ENCODE data around the gene CD72. TPM values are rescaled to one million over a fixed set of nuclear protein-coding genes. Genes with fewer than 3 reads are reported as not detected.
A peak's percentile ranks its signal among the peaks of the same experiment; 100 is the strongest.

The CD72 gene
- total RNA-seq, 1 donor from 2014 or later: 1.1 TPM

DNA sequence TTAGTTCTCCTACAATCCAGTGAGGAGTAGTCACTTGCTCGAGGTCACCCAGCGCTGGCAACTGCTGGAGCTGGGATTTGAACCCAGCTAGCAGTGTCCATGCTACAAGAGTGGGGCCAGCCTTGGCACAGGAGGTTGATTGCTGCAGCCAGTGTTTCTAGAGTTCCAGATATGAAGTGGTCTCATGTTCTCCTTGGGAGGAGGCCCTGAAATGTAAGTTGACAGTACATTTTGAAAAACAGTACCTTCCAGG is 40.7 kb upstream of the CD72 start:
- H3K9me3 Mint-ChIP-seq (ENCODE audit: low read depth): no peaks in the 10 kb centered on the region
- H3K4me1 Mint-ChIP-seq (ENCODE audit: low read depth): peaks cover 63% of the 10 kb centered on the region
- peak overlapping the region; percentile 90 for H3K27ac Mint-ChIP-seq (ENCODE audit: unreplicated experiment)
- H3K4me3 Mint-ChIP-seq (ENCODE audit: unreplicated experiment): peak overlapping the region; percentile 78
- H3K27me3 Mint-ChIP-seq (ENCODE audit: low read depth): no peaks in the 10 kb centered on the region
- H3K36me3 Mint-ChIP-seq (ENCODE audit: low read depth): peaks cover 10% of the 10 kb centered on the region
- no peak for DNase-seq (ENCODE audit: low spot score)
- TF ChIP-seq, protein P1, sequence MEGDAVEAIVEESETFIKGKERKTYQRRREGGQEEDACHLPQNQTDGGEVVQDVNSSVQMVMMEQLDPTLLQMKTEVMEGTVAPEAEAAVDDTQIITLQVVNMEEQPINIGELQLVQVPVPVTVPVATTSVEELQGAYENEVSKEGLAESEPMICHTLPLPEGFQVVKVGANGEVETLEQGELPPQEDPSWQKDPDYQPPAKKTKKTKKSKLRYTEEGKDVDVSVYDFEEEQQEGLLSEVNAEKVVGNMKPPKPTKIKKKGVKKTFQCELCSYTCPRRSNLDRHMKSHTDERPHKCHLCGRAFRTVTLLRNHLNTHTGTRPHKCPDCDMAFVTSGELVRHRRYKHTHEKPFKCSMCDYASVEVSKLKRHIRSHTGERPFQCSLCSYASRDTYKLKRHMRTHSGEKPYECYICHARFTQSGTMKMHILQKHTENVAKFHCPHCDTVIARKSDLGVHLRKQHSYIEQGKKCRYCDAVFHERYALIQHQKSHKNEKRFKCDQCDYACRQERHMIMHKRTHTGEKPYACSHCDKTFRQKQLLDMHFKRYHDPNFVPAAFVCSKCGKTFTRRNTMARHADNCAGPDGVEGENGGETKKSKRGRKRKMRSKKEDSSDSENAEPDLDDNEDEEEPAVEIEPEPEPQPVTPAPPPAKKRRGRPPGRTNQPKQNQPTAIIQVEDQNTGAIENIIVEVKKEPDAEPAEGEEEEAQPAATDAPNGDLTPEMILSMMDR (IDR thresholded peaks at IDR 0.05): no peak

DNA sequence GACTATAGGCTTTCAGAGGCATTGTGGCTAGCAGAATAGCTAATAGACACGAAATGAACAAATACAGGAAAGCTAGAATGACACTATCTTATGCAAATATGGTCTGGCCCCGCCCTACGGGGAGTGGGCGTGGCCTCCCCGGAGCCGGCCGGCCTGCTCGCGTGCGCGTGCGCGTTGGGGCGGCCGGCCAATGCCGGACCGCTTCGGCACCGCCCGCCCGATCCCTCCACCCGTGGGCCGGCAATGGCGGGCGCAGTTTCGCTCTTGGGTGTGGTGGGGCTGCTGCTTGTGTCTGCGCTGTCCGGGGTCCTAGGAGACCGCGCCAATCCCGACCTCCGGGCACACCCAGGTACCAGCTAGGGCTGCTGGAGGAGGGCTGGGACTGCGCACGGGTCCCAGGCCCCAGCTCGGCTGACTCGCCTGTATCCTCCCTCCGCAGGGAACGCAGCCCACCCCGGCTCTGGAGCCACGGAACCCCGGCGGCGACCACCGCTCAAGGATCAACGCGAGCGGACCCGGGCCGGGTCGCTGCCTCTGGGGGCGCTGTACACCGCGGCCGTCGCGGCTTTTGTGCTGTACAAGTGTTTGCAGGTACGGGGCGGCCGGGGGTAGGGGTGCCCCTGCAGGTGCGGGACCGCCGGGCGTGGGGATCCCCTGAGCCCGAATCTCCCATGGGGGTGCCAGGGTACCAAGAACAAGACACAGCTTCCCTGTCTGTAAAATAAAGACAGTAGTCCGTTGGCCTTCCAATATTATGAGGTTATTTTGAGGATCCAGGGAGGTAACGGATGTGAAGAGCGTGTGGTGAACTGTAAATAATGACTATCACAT is 40.1 kb upstream of the CD72 start, which contains the start of gene CCDC107:
TSS of gene CCDC107 (plus strand) at position 156 of the 831 bp plus-strand sequence. CDS start at position 244, 88 bp downstream.
- no peaks in the 10 kb centered on the region for H3K27me3 Mint-ChIP-seq (ENCODE audit: low read depth)
- peak within 1 kb of the TSS; percentile 78 for H3K4me3 Mint-ChIP-seq (ENCODE audit: unreplicated experiment)
- no peak for DNase-seq (ENCODE audit: low spot score)
- peaks cover 58% of the 10 kb centered on the region for H3K4me1 Mint-ChIP-seq (ENCODE audit: low read depth)
- H3K27ac Mint-ChIP-seq (ENCODE audit: unreplicated experiment): peak within 1 kb of the TSS; percentile 99
- TF ChIP-seq, protein P1 (IDR thresholded peaks at IDR 0.05): peak; percentile 90
- H3K36me3 Mint-ChIP-seq (ENCODE audit: low read depth): peaks cover 10% of the 10 kb centered on the region
- no peaks in the 10 kb centered on the region for H3K9me3 Mint-ChIP-seq (ENCODE audit: low read depth)

- Mint-ChIP-seq H3K9me3 (ENCODE audit: low read depth) (no peaks in the 10 kb centered on the region), H3K4me1 (ENCODE audit: low read depth) (peaks cover 52% of the 10 kb centered on the region), H3K4me3 (ENCODE audit: unreplicated experiment) (peak within 1 kb of the TSS; percentile 78), H3K27ac (ENCODE audit: unreplicated experiment) (peak within 1 kb of the TSS; percentile 99), H3K36me3 (ENCODE audit: low read depth) (peaks cover 10% of the 10 kb centered on the region), H3K27me3 (ENCODE audit: low read depth) (no peaks in the 10 kb centered on the region)
- DNase-seq (ENCODE audit: low spot score): peak; percentile 100
- TF ChIP-seq, protein P1 (IDR thresholded peaks at IDR 0.05): peak; percentile 57
Measured at GRCh38 chr9:35657546-35658136, 39.4 kb upstream of the CD72 start, which contains the start of gene RMRP. TSS of gene RMRP (minus strand) at chr9:35658019.

DNA sequence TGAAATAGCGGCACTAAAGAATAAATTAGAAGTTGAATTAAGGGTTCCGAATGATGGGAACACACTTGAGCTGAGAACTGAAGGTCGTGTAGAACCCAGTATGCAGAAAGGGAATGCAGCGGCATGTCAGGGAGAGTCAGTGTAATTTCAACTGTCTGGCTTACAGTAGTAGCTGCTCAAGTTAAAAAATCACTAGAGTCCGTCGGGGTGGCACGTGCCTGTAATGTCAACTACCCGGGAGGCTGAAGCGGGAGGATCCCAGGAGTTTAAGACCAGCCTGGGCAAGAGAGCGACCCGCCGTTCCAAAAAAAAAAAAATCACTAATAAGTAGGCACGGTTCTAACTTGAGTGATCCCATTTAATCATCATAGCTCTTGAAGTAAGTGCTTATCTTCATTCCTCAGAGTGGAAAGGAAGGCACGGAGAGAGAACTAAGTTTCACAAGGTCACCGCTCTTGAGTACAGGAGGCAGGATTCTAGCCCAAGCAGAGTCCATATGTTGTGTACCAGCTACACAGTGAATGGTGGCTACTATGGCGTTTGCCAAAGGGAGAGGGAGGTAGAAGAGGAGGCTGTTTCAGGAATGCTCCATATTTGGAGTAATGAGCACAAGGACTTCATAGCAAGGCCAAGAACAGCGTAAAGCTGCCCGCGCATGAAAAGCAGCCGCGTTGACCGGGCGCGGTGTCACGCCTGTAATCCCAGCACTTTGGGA is 38.8 kb upstream of the CD72 start:
- Mint-ChIP-seq H3K4me1 (ENCODE audit: low read depth) (peaks cover 48% of the 10 kb centered on the region), H3K27ac (ENCODE audit: unreplicated experiment) (peak overlapping the region; percentile 99), H3K9me3 (ENCODE audit: low read depth) (no peaks in the 10 kb centered on the region), H3K4me3 (ENCODE audit: unreplicated experiment) (peak overlapping the region; percentile 70), H3K36me3 (ENCODE audit: low read depth) (peaks cover 10% of the 10 kb centered on the region), H3K27me3 (ENCODE audit: low read depth) (no peaks in the 10 kb centered on the region)
- TF ChIP-seq, protein P1 (IDR thresholded peaks at IDR 0.05): no peak
- DNase-seq (ENCODE audit: low spot score): no peak

DNA sequence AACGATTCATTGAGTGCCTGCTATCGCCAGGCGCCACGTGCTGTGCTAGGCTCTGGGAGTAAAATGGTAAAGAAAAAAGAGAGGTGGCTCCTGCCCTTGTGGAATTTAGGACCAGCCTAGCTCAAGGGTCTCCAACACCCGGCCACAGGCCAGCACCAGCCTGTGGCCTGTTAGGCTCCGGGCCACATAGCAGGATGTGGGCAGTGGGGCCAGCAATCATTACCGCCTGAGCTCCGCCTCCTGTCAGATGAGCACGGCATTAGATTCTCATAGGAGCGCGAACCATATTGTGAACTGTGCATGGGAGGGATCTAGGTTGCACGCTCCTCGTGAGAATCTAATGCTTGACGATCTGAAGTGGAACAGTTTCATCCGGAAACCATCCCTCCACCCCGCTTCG is 38.1 kb upstream of the CD72 start:
- H3K9me3 Mint-ChIP-seq (ENCODE audit: low read depth): no peaks in the 10 kb centered on the region
- TF ChIP-seq, protein P1 (IDR thresholded peaks at IDR 0.05): no peak
- no peak overlapping the region for H3K4me3 Mint-ChIP-seq (ENCODE audit: unreplicated experiment)
- peaks cover 8% of the 10 kb centered on the region for H3K36me3 Mint-ChIP-seq (ENCODE audit: low read depth)
- H3K4me1 Mint-ChIP-seq (ENCODE audit: low read depth): peaks cover 44% of the 10 kb centered on the region
- no peak for DNase-seq (ENCODE audit: low spot score)
- H3K27me3 Mint-ChIP-seq (ENCODE audit: low read depth): no peaks in the 10 kb centered on the region
- H3K27ac Mint-ChIP-seq (ENCODE audit: unreplicated experiment): peak overlapping the region; percentile 99

All from chondrocyte (in vitro differentiated cells).